OCI-LY1 (cell line): Measurements from ENCODE around the gene DXO.

Experiments used
- CTCF ChIP-seq: fragments of 200-600 bp; sonication (generic), shearing (Covaris generic); IDR thresholded peaks from 2 replicates; pipeline ENCODE4 v1.5.1; 2017; ENCODE audit warnings: mild to moderate bottlenecking, antibody characterized with exemption, low read length, moderate library complexity, mixed read lengths
- EZH2 ChIP-seq: fragments of 200-600 bp; sonication (generic), shearing (Covaris generic); IDR thresholded peaks from 2 replicates; pipeline ENCODE4 v1.8.0; 2017; ENCODE audit warnings: borderline replicate concordance, mixed run types, mild to moderate bottlenecking, antibody characterized with exemption, low read length, moderate library complexity, mixed read lengths

- TF ChIP-seq CTCF (no peak), EZH2 (no peak)
Observed at GRCh38 chr6:31949926-31950548, 21.9 kb downstream of the DXO start.
